ENCODE results near the gene PTGIR.

PTGIR gene

DNA sequence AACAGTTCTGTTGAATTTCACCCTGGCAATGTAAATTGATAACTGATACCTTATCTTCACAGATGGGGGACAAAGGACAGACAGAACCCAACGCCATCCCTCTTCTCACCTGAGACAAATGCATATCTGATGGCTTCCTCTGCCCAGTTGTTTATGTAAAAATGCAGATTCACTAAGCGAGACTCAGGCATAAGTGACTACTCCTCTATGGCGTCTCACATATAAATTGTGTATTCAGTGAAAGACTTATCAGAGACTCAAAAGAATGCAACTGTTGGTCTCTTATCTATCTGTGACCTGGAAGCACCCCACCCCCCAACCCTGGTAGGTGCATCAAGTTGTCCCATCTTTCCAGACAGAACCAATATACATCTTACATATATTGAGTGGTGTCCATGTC, 37.0 kb downstream of the PTGIR start:
- Histone ChIP-seq H3K9me3 (ENCODE audit: insufficient read depth, low read length) (no peaks in the 10 kb centered on the region), H3K79me2 (ENCODE audit: low read length) (no peaks in the 10 kb centered on the region), H3K27me3 (ENCODE audit: low read depth, low read length) (peaks cover 10% of the 10 kb centered on the region; the same call in 1 of the 2 replicates), H3K4me3 (ENCODE audit: low read length) (no peak overlapping the region), H3K36me3 (replicated peaks; ENCODE audit: low read depth, low read length) (no peaks in the 10 kb centered on the region), H3K9ac (ENCODE audit: low read length) (no peak overlapping the region), H4K20me1 (ENCODE audit: insufficient read depth, low read length) (no peaks in the 10 kb centered on the region), H2AFZ (ENCODE audit: low read depth, low read length) (no peak overlapping the region), H3K27ac (ENCODE audit: low read length) (no peak overlapping the region), H3K4me2 (ENCODE audit: low read length) (no peak overlapping the region), H3K4me1 (ENCODE audit: low read length) (no peaks in the 10 kb centered on the region)
- no peak for TF ChIP-seq EZH2phosphoT487 (IDR thresholded peaks at IDR 0.05; ENCODE audit: low read depth)
- TF ChIP-seq, protein P1, sequence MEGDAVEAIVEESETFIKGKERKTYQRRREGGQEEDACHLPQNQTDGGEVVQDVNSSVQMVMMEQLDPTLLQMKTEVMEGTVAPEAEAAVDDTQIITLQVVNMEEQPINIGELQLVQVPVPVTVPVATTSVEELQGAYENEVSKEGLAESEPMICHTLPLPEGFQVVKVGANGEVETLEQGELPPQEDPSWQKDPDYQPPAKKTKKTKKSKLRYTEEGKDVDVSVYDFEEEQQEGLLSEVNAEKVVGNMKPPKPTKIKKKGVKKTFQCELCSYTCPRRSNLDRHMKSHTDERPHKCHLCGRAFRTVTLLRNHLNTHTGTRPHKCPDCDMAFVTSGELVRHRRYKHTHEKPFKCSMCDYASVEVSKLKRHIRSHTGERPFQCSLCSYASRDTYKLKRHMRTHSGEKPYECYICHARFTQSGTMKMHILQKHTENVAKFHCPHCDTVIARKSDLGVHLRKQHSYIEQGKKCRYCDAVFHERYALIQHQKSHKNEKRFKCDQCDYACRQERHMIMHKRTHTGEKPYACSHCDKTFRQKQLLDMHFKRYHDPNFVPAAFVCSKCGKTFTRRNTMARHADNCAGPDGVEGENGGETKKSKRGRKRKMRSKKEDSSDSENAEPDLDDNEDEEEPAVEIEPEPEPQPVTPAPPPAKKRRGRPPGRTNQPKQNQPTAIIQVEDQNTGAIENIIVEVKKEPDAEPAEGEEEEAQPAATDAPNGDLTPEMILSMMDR (IDR thresholded peaks at IDR 0.05; ENCODE audit: low read depth, low read length) = no peak

DNA sequence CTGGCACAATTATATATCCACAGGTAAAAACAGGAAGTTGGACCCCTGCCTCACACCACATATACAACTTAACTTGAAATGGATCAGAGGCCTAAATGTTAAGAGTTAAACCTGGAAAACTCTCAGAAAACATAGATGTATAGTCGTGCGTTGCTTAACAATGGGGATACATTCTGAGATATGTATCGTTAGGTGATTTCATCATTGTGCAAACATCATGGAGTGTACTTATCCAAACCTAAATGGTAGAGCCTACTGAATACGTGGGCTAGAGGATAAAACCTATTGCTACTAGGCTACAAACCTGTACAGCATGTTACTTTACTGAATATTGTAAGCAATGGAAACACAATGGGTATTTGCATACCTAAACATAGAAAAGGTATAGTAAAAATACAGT, 38.6 kb downstream of the PTGIR start:
- Histone ChIP-seq H3K79me2 (ENCODE audit: low read length) (no peaks in the 10 kb centered on the region), H4K20me1 (ENCODE audit: insufficient read depth, low read length) (no peaks in the 10 kb centered on the region), H3K9ac (ENCODE audit: low read length) (no peak overlapping the region), H3K9me3 (ENCODE audit: insufficient read depth, low read length) (no peaks in the 10 kb centered on the region), H3K27ac (ENCODE audit: low read length) (no peak overlapping the region), H2AFZ (ENCODE audit: low read depth, low read length) (no peak overlapping the region), H3K36me3 (replicated peaks; ENCODE audit: low read depth, low read length) (no peaks in the 10 kb centered on the region), H3K27me3 (ENCODE audit: low read depth, low read length) (peaks cover 10% of the 10 kb centered on the region; the same call in 1 of the 2 replicates), H3K4me1 (ENCODE audit: low read length) (no peaks in the 10 kb centered on the region), H3K4me3 (ENCODE audit: low read length) (no peak overlapping the region), H3K4me2 (ENCODE audit: low read length) (no peak overlapping the region)
- TF ChIP-seq, protein P1 (IDR thresholded peaks at IDR 0.05; ENCODE audit: low read depth, low read length) = no peak
- TF ChIP-seq EZH2phosphoT487 (IDR thresholded peaks at IDR 0.05; ENCODE audit: low read depth) = no peak

DNA sequence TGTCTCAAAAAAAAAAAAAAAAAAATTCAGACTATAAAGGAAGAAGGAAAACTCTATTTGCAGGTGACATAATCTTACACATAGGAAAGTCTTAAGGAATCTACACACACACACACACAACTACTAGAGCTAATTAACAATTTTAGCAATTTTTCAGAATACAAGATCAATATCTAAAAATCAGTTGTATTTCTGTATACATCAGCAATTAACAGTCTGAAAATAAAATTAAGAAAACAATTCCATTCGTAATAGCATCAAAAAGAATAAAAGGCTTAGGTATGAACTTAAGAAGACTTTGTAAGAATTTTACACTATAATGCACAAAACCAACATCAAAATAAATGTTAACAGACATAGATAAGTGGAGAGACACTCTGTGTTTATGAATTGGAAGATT, 39.4 kb downstream of the PTGIR start:
- no peak for TF ChIP-seq EZH2phosphoT487 (IDR thresholded peaks at IDR 0.05; ENCODE audit: low read depth)
- TF ChIP-seq, protein P1 (IDR thresholded peaks at IDR 0.05; ENCODE audit: low read depth, low read length) = no peak
- no peak overlapping the region for H3K27ac ChIP-seq (ENCODE audit: low read length)
- peaks cover 10% of the 10 kb centered on the region; the same call in 1 of the 2 replicates for H3K27me3 ChIP-seq (ENCODE audit: low read depth, low read length)
- no peaks in the 10 kb centered on the region for H4K20me1 ChIP-seq (ENCODE audit: insufficient read depth, low read length)
- H3K9me3 ChIP-seq (ENCODE audit: insufficient read depth, low read length) = no peaks in the 10 kb centered on the region
- no peak overlapping the region for H3K4me3 ChIP-seq (ENCODE audit: low read length)
- no peaks in the 10 kb centered on the region for H3K79me2 ChIP-seq (ENCODE audit: low read length)
- no peak overlapping the region for H2AFZ ChIP-seq (ENCODE audit: low read depth, low read length)
- no peaks in the 10 kb centered on the region for H3K4me1 ChIP-seq (ENCODE audit: low read length)
- no peak overlapping the region for H3K9ac ChIP-seq (ENCODE audit: low read length)
- H3K4me2 ChIP-seq (ENCODE audit: low read length) = no peak overlapping the region
- no peaks in the 10 kb centered on the region for H3K36me3 ChIP-seq (replicated peaks; ENCODE audit: low read depth, low read length)

DNA sequence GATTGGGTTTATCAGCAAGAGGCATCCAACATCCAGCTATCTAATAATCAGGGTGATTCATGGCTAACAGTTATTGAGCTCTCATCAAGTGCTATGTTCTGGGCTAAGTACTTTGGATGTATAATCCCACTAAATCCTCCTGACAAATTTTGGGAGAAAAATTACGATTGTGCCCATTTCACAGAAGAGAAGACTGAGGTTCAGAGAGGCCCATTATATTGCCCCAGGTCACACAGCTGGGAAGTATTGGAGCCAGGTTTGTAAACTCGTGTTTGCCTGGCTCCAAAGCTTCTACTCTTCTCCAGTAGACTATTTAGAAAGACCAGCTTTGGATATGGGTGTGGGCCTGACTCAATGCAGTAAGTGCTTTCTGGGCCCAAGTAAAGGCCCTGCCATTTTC, 44.6 kb downstream of the PTGIR start:
- Histone ChIP-seq H3K79me2 (ENCODE audit: low read length) (no peaks in the 10 kb centered on the region), H3K4me1 (ENCODE audit: low read length) (peaks cover 13% of the 10 kb centered on the region), H3K27ac (ENCODE audit: low read length) (no peak overlapping the region), H2AFZ (ENCODE audit: low read depth, low read length) (no peak overlapping the region), H3K9me3 (ENCODE audit: insufficient read depth, low read length) (no peaks in the 10 kb centered on the region), H3K4me2 (ENCODE audit: low read length) (no peak overlapping the region), H3K36me3 (replicated peaks; ENCODE audit: low read depth, low read length) (peaks cover 2% of the 10 kb centered on the region), H3K27me3 (ENCODE audit: low read depth, low read length) (0 out of 2 replicates have a peak, but pooled peaks cover 3% of the 10 kb centered on the region), H3K9ac (ENCODE audit: low read length) (no peak overlapping the region), H4K20me1 (ENCODE audit: insufficient read depth, low read length) (no peaks in the 10 kb centered on the region), H3K4me3 (ENCODE audit: low read length) (no peak overlapping the region)
- TF ChIP-seq EZH2phosphoT487 (IDR thresholded peaks at IDR 0.05; ENCODE audit: low read depth) = no peak
- TF ChIP-seq, protein P1 (IDR thresholded peaks at IDR 0.05; ENCODE audit: low read depth, low read length) = no peak

All from OCI-LY3 (cell line).